Glutamatergic neuron (in vitro differentiated cells): Measurements from ENCODE around the gene ATP2B2. TPM values are rescaled to one million over a fixed set of nuclear protein-coding genes. Genes with fewer than 3 reads are reported as not detected.
"Not testable (repeated sequence)": the region's sequence is repeated elsewhere in the genome, so short reads cannot be mapped to it uniquely, and the experiment has no call there.

Experiments
- DNase-seq: peaks from one replicate; pipeline ENCODE4 v3.0.0; 2022
- H3K27ac Mint-ChIP-seq: one replicate; pipeline ENCODE4 v1.8.0; 2020; ENCODE audit warnings: mild to moderate bottlenecking, mixed read lengths, inconsistent platforms; ENCODE audit not compliant: unreplicated experiment
- H3K27me3 Mint-ChIP-seq: one replicate; pipeline ENCODE4 v1.8.0; 2020; ENCODE audit warnings: mild to moderate bottlenecking, moderate library complexity, mixed read lengths, inconsistent platforms; ENCODE audit not compliant: unreplicated experiment
- H3K36me3 Mint-ChIP-seq: one replicate; pipeline ENCODE4 v1.8.0; 2020; ENCODE audit warnings: mild to moderate bottlenecking, mixed read lengths, inconsistent platforms; ENCODE audit not compliant: unreplicated experiment
- H3K4me1 Mint-ChIP-seq: one replicate; pipeline ENCODE4 v1.8.0; 2020; ENCODE audit warnings: mild to moderate bottlenecking, low read depth, mixed read lengths, inconsistent platforms; ENCODE audit not compliant: unreplicated experiment
- H3K4me3 Mint-ChIP-seq: one replicate; pipeline ENCODE4 v1.8.0; 2020; ENCODE audit warnings: mild to moderate bottlenecking, mixed read lengths, inconsistent platforms; ENCODE audit not compliant: unreplicated experiment
- H3K9me3 Mint-ChIP-seq: one replicate; pipeline ENCODE4 v1.8.0; 2020; ENCODE audit warnings: mild to moderate bottlenecking, moderate library complexity, mixed read lengths, inconsistent platforms; ENCODE audit not compliant: unreplicated experiment
- total RNA-seq: library from RNA; stranded (reverse); fragmentation: NEBNext Ultra II Directional; extraction: Animal tissue kit (Norgen Biotek cat#: 25700); gene quantifications from one replicate; pipeline ENCODE4 v1.2.1, GENCODE V29; 2021; ENCODE audit not compliant: unreplicated experiment
- TF ChIP-seq, protein P1 (sequence below): fragments of 200-600 bp; sonication (generic); IDR thresholded peaks from one replicate; pipeline ENCODE4 v1.5.0; 2021; ENCODE audit not compliant: partially characterized antibody, unreplicated experiment

Gene ATP2B2
- total RNA-seq, 1 donor from 2014 or later = 31.2 TPM

GRCh38 chr3:10547841-10548783 is 42.7 kb upstream of the ATP2B2 start:
- no peak overlapping the region for H3K4me3 Mint-ChIP-seq
- TF ChIP-seq, protein P1, sequence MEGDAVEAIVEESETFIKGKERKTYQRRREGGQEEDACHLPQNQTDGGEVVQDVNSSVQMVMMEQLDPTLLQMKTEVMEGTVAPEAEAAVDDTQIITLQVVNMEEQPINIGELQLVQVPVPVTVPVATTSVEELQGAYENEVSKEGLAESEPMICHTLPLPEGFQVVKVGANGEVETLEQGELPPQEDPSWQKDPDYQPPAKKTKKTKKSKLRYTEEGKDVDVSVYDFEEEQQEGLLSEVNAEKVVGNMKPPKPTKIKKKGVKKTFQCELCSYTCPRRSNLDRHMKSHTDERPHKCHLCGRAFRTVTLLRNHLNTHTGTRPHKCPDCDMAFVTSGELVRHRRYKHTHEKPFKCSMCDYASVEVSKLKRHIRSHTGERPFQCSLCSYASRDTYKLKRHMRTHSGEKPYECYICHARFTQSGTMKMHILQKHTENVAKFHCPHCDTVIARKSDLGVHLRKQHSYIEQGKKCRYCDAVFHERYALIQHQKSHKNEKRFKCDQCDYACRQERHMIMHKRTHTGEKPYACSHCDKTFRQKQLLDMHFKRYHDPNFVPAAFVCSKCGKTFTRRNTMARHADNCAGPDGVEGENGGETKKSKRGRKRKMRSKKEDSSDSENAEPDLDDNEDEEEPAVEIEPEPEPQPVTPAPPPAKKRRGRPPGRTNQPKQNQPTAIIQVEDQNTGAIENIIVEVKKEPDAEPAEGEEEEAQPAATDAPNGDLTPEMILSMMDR = no peak
- peaks cover 43% of the 10 kb centered on the region for H3K4me1 Mint-ChIP-seq
- DNase-seq = no peak
- H3K36me3 Mint-ChIP-seq = peaks cover 9% of the 10 kb centered on the region
- peak overlapping the region; percentile 76 for H3K27ac Mint-ChIP-seq
- peaks cover 2% of the 10 kb centered on the region for H3K27me3 Mint-ChIP-seq
- peaks cover 3% of the 10 kb centered on the region for H3K9me3 Mint-ChIP-seq

DNA sequence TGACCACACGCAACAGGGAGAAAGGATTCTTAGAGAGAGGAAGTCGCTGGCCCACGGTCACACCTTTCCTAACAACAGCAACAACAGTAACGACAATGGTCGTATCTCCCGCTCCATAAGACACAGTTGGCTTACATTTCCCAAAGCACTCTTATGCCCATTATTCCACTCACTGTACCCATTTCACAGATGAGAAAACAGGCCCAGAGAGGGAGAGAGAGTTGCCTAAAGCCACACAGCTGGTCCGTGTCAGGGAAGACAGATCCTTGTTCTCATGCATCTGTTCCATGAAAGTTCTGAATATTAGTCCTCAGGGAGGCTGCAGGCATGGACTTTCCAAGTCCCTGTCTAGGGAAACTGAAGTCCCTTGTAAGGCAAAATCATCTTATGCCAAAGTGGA is 42.0 kb upstream of the ATP2B2 start:
- no peak overlapping the region for H3K27ac Mint-ChIP-seq
- no peak overlapping the region for H3K4me3 Mint-ChIP-seq
- H3K4me1 Mint-ChIP-seq = peaks cover 39% of the 10 kb centered on the region
- H3K9me3 Mint-ChIP-seq = peaks cover 8% of the 10 kb centered on the region
- TF ChIP-seq, protein P1 = no peak
- H3K27me3 Mint-ChIP-seq = peaks cover 2% of the 10 kb centered on the region
- DNase-seq = no peak
- H3K36me3 Mint-ChIP-seq = peaks cover 16% of the 10 kb centered on the region

GRCh38 chr3:10546820-10547263 is 41.5 kb upstream of the ATP2B2 start:
- Mint-ChIP-seq H3K36me3 (peaks cover 22% of the 10 kb centered on the region), H3K4me1 (peaks cover 39% of the 10 kb centered on the region), H3K4me3 (no peak overlapping the region), H3K27ac (peak overlapping the region; percentile 89), H3K9me3 (peaks cover 8% of the 10 kb centered on the region), H3K27me3 (peaks cover 2% of the 10 kb centered on the region)
- TF ChIP-seq, protein P1 = no peak
- DNase-seq = no peak

- Mint-ChIP-seq H3K9me3 (peaks cover 8% of the 10 kb centered on the region), H3K4me1 (peaks cover 35% of the 10 kb centered on the region)
- TF ChIP-seq, protein P1 = no peak
Observed at GRCh38 chr3:10546181-10546624, 40.8 kb upstream of the ATP2B2 start.

GRCh38 chr3:10542518-10542917 is 37.1 kb upstream of the ATP2B2 start:
- peaks cover 14% of the 10 kb centered on the region for H3K4me1 Mint-ChIP-seq
- peaks cover 40% of the 10 kb centered on the region for H3K36me3 Mint-ChIP-seq
- no peak for DNase-seq
- H3K27me3 Mint-ChIP-seq = peaks cover 2% of the 10 kb centered on the region
- no peak overlapping the region for H3K4me3 Mint-ChIP-seq
- H3K9me3 Mint-ChIP-seq = peaks cover 8% of the 10 kb centered on the region
- TF ChIP-seq, protein P1 = no peak
- H3K27ac Mint-ChIP-seq = no peak overlapping the region

More at GRCh38 chr3:10546181-10546624, 40.8 kb upstream of the ATP2B2 start:
- H3K4me3 Mint-ChIP-seq = no peak overlapping the region
- peaks cover 28% of the 10 kb centered on the region for H3K36me3 Mint-ChIP-seq
- peak overlapping the region; percentile 89 for H3K27ac Mint-ChIP-seq
- no peak for DNase-seq
- H3K27me3 Mint-ChIP-seq = peaks cover 2% of the 10 kb centered on the region

DNA sequence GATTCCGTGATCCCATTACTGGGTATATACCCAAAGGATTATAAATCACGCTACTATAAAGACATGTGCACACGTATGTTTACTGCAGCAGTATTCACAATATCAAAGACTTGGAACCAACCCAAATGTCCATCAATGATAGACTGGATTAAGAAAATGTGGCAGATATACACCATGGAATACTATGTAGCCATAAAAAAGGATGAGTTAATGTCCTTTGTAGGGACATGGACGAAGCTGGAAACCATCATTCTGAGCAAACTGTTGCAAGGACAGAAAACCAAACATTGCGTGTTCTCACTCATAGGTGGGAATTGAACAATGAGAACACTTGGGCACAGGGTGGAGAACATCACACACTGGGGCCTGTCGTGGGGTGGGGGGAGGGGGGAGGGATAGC is 35.0 kb upstream of the ATP2B2 start:
- not testable (repeated sequence) for H3K4me1 Mint-ChIP-seq, H3K9me3 Mint-ChIP-seq, H3K27ac Mint-ChIP-seq, H3K4me3 Mint-ChIP-seq, H3K27me3 Mint-ChIP-seq, DNase-seq
- H3K36me3 Mint-ChIP-seq = peaks cover 40% of the 10 kb centered on the region
